Measurements from ENCODE around the gene OASL.

Gene OASL

GRCh38 chr12:120977531-120978295 is 61.3 kb downstream of the OASL start:
- Histone ChIP-seq H3K36me3 (ENCODE audit: insufficient read depth, low read length) (no peaks in the 10 kb centered on the region), H3K4me2 (ENCODE audit: low read depth, low read length, poor library complexity, severe bottlenecking) (no peak overlapping the region), H4K20me1 (ENCODE audit: insufficient read depth, low read length, poor library complexity, severe bottlenecking) (no peaks in the 10 kb centered on the region), H3K9me2 (replicated peaks; ENCODE audit: low read depth, low read length) (no peaks in the 10 kb centered on the region), H3K27me3 (ENCODE audit: insufficient read depth, low read length, poor library complexity, severe bottlenecking) (no peaks in the 10 kb centered on the region), H3K4me3 (ENCODE audit: low read length, poor library complexity, severe bottlenecking) (no peak overlapping the region), H3K9ac (ENCODE audit: low read depth, low read length, poor library complexity, severe bottlenecking) (no peak overlapping the region), H3K79me2 (ENCODE audit: insufficient read depth, low read length) (no peaks in the 10 kb centered on the region), H3K9me3 (ENCODE audit: insufficient read depth, low read depth, low read length) (no peaks in the 10 kb centered on the region), H3F3A (ENCODE audit: low read depth) (no peaks in the 10 kb centered on the region), H2AFZ (ENCODE audit: low read length) (no peak overlapping the region), H3K4me1 (ENCODE audit: insufficient read depth, low read length, poor library complexity, severe bottlenecking) (no peaks in the 10 kb centered on the region)
- TF ChIP-seq CTCF (conservative IDR thresholded peaks at IDR 0.05; ENCODE audit: low read length): no peak
- TF ChIP-seq EZH2phosphoT487 (IDR thresholded peaks at IDR 0.05; ENCODE audit: borderline replicate concordance): no peak

- Histone ChIP-seq H3K4me1 (ENCODE audit: insufficient read depth, low read length, poor library complexity, severe bottlenecking) (peaks cover 4% of the 10 kb centered on the region), H3K4me3 (ENCODE audit: low read length, poor library complexity, severe bottlenecking) (no peak overlapping the region), H3K4me2 (ENCODE audit: low read depth, low read length, poor library complexity, severe bottlenecking) (no peak overlapping the region), H4K20me1 (ENCODE audit: insufficient read depth, low read length, poor library complexity, severe bottlenecking) (no peaks in the 10 kb centered on the region), H2AFZ (ENCODE audit: low read length) (no peak overlapping the region), H3K9me3 (ENCODE audit: insufficient read depth, low read depth, low read length) (no peaks in the 10 kb centered on the region), H3F3A (ENCODE audit: low read depth) (no peaks in the 10 kb centered on the region), H3K36me3 (ENCODE audit: insufficient read depth, low read length) (no peaks in the 10 kb centered on the region), H3K27me3 (ENCODE audit: insufficient read depth, low read length, poor library complexity, severe bottlenecking) (no peaks in the 10 kb centered on the region), H3K79me2 (ENCODE audit: insufficient read depth, low read length) (no peaks in the 10 kb centered on the region), H3K9me2 (replicated peaks; ENCODE audit: low read depth, low read length) (no peaks in the 10 kb centered on the region), H3K9ac (ENCODE audit: low read depth, low read length, poor library complexity, severe bottlenecking) (no peak overlapping the region)
- no peak for TF ChIP-seq CTCF (conservative IDR thresholded peaks at IDR 0.05; ENCODE audit: low read length)
- TF ChIP-seq EZH2phosphoT487 (IDR thresholded peaks at IDR 0.05; ENCODE audit: borderline replicate concordance): no peak
Measured at GRCh38 chr12:120972870-120973543, 66.0 kb downstream of the OASL start.

GRCh38 chr12:120971299-120972180 is 67.5 kb downstream of the OASL start:
- Histone ChIP-seq H3K4me2 (ENCODE audit: low read depth, low read length, poor library complexity, severe bottlenecking) (peak overlapping the region; percentile 34), H3K9me2 (replicated peaks; ENCODE audit: low read depth, low read length) (no peaks in the 10 kb centered on the region), H2AFZ (ENCODE audit: low read length) (peak overlapping the region; percentile 76; the same call in 1 of the 2 replicates), H3K4me3 (ENCODE audit: low read length, poor library complexity, severe bottlenecking) (no peak overlapping the region), H3K36me3 (ENCODE audit: insufficient read depth, low read length) (no peaks in the 10 kb centered on the region), H3K9ac (ENCODE audit: low read depth, low read length, poor library complexity, severe bottlenecking) (no peak overlapping the region), H4K20me1 (ENCODE audit: insufficient read depth, low read length, poor library complexity, severe bottlenecking) (no peaks in the 10 kb centered on the region), H3K4me1 (ENCODE audit: insufficient read depth, low read length, poor library complexity, severe bottlenecking) (peaks cover 4% of the 10 kb centered on the region), H3K27me3 (ENCODE audit: insufficient read depth, low read length, poor library complexity, severe bottlenecking) (no peaks in the 10 kb centered on the region), H3K79me2 (ENCODE audit: insufficient read depth, low read length) (no peaks in the 10 kb centered on the region), H3F3A (ENCODE audit: low read depth) (no peaks in the 10 kb centered on the region), H3K9me3 (ENCODE audit: insufficient read depth, low read depth, low read length) (no peaks in the 10 kb centered on the region)
- TF ChIP-seq EZH2phosphoT487 (IDR thresholded peaks at IDR 0.05; ENCODE audit: borderline replicate concordance): no peak
- peak; percentile 85 for TF ChIP-seq CTCF (conservative IDR thresholded peaks at IDR 0.05; ENCODE audit: low read length)
